NT2/D1 (cell line): ENCODE measurements around the gene KCNA5.

Source experiments
- YY1 ChIP-seq: IDR thresholded peaks from 2 replicates; pipeline ENCODE4 v1.6.1; 2011; ENCODE audit not compliant: insufficient read length, insufficient read depth
- ZNF274 ChIP-seq: IDR thresholded peaks from 2 replicates; pipeline ENCODE4 v1.6.1; 2011; ENCODE audit warnings: mild to moderate bottlenecking, low read depth, low read length

DNA sequence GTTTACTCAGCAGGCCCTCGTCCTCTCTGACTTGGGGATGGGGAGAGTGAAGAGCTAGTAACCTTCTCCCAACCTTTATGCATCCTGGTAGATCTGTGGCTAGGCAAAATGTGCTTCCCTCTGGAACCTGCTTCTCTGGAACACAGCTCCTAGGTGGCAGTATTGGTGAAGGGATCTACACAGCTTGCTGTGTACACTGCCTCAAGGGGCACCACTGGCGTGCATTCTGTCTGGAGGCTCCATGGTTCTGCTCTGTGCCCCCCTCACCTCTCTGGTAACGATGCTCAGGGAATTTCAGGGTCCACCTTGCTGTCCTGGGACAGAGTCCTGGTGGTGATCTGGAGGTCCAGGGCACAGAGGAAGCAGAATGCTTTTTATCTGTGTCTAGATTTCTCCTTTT is 43.5 kb upstream of the KCNA5 start:
- TF ChIP-seq ZNF274, result no peak
- TF ChIP-seq YY1, result no peak
